ENCODE data around the gene RRP15.

GRCh38 chr1:218347336-218347722 is 62.2 kb downstream of the RRP15 start:
- no peak for TF ChIP-seq YY1 (IDR thresholded peaks at IDR 0.05; ENCODE audit: low read depth, low read length)
- TF ChIP-seq TAF1 (IDR thresholded peaks at IDR 0.05; ENCODE audit: low read depth, low read length): no peak
- TF ChIP-seq RAD21 (IDR thresholded peaks at IDR 0.05 in 1 of 2, conservative IDR thresholded peaks at IDR 0.05 in 1 of 2; ENCODE audit: low read depth in 2 of 2, low read length in 2 of 2): 0 out of 4 replicates have a peak, but pooled peaks have one; percentile 1 to 4
- no peak for TF ChIP-seq CTCF (IDR thresholded peaks at IDR 0.05; ENCODE audit: control extremely low read depth in 1 of 3, insufficient read depth in 1 of 3, low read depth in 1 of 3, low read length in 3 of 3)
- TF ChIP-seq POLR2AphosphoS5 (IDR thresholded peaks at IDR 0.05; ENCODE audit: low read depth, low read length): no peak
- TF ChIP-seq SP4 (IDR thresholded peaks at IDR 0.05; ENCODE audit: low read length): no peak
- no peak for TF ChIP-seq SIX5 (IDR thresholded peaks at IDR 0.05; ENCODE audit: low read depth, low read length)
- no peak for TF ChIP-seq JUN (IDR thresholded peaks at IDR 0.05; ENCODE audit: low read depth, low read length)
- TF ChIP-seq, protein P1, sequence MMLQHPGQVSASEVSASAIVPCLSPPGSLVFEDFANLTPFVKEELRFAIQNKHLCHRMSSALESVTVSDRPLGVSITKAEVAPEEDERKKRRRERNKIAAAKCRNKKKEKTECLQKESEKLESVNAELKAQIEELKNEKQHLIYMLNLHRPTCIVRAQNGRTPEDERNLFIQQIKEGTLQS (IDR thresholded peaks at IDR 0.05; ENCODE audit: insufficient read depth, low read depth, low read length): no peak

Data from H1 (cell line).